ENCODE data around the gene DPP10. TPM values are rescaled to one million over a fixed set of nuclear protein-coding genes. Genes with fewer than 3 reads are reported as not detected.
"Not testable (repeated sequence)": the region's sequence is repeated elsewhere in the genome, so short reads cannot be mapped to it uniquely, and the experiment has no call there.

Gene DPP10
- total RNA-seq, 2 experiments from 2014 or later, result not detected

DNA sequence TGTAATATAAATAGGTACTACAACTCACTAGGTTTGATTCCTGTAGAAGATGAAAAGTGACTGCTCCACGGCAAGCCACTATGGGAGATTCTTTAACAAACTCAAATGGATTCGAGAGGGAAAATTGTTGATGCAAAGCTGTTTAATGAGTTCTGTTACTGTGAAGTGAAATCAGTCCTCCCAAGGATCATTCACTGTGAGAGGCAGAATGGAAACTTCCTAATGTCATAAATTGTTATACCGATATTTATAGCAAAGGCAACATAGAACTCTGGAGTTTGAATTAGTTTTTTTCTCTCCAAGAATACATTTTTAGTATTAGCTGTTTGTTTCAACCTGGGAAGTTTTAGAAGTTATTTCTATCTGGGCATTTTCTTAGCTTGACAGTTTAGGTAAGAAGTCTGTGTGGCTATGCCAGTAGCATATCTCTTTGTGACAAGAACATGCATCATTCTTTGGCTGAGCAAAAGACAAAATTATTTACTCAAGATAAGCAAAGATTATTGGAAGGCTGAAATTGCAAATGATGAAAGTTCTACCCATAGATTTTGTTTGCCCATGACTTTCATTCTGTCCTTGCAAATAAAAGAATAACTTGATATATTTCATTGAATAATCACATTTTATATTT is 979.7 kb downstream of the DPP10 start:
- no peak for ATAC-seq (ENCODE audit: low read depth)
- H3K36me3 Mint-ChIP-seq, result no peaks in the 10 kb centered on the region
- no peak overlapping the region for H3K4me3 Mint-ChIP-seq
- no peaks in the 10 kb centered on the region for H3K4me1 Mint-ChIP-seq
- H3K27me3 Mint-ChIP-seq, result no peaks in the 10 kb centered on the region
- peaks cover 4% of the 10 kb centered on the region for H3K9me3 Mint-ChIP-seq
- H3K27ac Mint-ChIP-seq, result no peak overlapping the region
- DNase-seq, result no peak
- POLR2A ChIA-PET, result no interaction called here

DNA sequence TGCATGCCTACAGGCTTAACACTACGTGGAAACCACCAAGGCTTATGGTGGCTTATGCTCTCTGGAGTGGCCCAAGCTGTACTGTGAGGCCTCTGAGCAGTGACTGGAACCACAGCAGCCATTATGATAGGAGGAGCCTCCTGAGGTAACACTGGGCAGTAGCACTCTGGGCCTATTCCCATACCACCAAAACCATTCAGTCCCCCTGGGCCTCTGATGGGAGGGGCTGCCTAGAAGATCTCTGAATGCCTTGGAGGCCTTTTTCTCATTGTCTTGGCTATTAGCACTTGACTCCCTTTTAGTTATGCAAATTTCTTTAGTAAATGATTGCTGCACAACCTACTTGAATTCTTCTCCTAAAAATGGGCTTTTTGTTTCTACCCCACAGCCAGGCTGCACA is 985.0 kb downstream of the DPP10 start:
- peaks cover 10% of the 10 kb centered on the region for H3K9me3 Mint-ChIP-seq

DNA sequence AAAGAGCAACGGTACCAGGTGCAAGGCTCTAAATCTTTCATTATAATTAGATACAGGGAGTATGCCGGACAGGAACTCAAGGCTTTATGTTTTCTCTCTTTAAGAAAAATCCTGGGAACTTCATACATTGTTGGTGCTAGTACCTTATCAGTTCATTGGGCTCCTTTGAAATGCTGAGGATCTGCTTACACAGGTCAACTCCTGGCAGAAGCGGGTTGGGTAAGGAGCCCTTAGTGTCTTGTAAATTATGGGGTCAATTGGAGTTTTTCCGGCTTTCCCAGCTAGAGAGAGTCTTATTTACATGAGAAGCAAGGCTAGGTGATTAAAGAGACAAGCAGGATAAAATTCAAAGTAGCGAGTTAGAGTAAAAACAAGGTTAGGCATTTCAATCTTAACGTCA is 998.3 kb downstream of the DPP10 start:
- H3K4me3 Mint-ChIP-seq; H3K36me3 Mint-ChIP-seq; ATAC-seq (ENCODE audit: low read depth); H3K27me3 Mint-ChIP-seq; H3K27ac Mint-ChIP-seq; POLR2A ChIA-PET; DNase-seq; H3K4me1 Mint-ChIP-seq; H3K9me3 Mint-ChIP-seq: not testable (repeated sequence)

More for the DNA sequence above, 985.0 kb downstream of the DPP10 start:
- Mint-ChIP-seq H3K36me3 (no peaks in the 10 kb centered on the region), H3K4me1 (no peaks in the 10 kb centered on the region), H3K27ac (no peak overlapping the region), H3K27me3 (no peaks in the 10 kb centered on the region), H3K4me3 (no peak overlapping the region)
- POLR2A ChIA-PET, result no interaction called here
- ATAC-seq (ENCODE audit: low read depth), result no peak
- DNase-seq, result no peak

DNA sequence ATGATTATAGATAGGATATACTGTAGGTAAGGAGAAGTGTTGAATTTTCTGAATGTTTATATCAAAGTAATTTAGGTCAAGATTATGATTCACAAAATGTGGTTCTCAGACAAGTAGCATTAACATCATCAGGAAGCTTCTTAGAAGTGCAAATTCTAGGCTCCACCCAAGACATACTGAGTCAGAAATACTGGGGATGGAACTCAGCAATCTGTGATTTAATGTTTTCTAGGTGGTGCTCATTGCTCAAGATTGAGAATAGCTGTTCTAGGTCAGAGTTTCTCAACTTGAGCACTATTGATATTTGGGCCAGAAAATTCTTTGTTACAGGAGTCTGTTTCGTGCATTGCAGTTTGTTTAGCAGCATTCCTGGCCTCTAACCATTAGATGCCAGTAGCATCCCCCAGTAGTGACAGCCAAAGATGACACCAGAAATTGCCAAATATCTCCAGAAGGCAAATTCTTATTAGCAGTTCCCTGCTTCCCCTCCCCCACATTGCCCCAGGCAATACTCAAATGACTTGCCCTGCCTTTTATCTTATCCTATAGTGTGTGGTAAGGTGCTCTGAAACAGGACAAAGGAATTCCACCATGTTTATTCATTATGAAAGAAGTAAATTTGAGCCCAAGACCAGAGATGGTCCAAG is 1001.2 kb downstream of the DPP10 start:
- H3K27me3 Mint-ChIP-seq, result no peaks in the 10 kb centered on the region
- DNase-seq (no peak), ATAC-seq (ENCODE audit: low read depth) (no peak)
- H3K9me3 Mint-ChIP-seq, result peaks cover 16% of the 10 kb centered on the region
- POLR2A ChIA-PET, result no interaction called here
- H3K36me3 Mint-ChIP-seq, result no peaks in the 10 kb centered on the region
- no peak overlapping the region for H3K27ac Mint-ChIP-seq
- H3K4me1 Mint-ChIP-seq, result no peaks in the 10 kb centered on the region
- no peak overlapping the region for H3K4me3 Mint-ChIP-seq

DNA sequence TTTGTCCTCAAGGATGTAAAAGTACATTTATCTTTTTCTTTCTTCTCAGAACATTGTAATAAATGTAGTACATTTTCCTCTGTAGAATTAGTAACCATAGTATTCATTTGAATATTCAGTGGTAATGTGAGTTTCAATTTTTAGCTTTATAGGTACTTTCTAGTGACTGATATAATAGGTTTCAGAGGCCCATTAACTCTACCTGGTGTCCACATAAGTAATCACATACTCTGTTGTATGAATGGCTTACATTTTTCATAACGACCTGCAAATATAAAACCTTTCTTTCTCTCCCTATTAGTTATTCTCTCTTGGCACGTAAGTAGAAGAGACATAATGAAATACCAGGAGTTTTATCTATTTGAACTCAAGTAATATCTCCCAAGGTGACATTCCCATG is 1017.6 kb downstream of the DPP10 start:
- H3K27me3 Mint-ChIP-seq, result no peaks in the 10 kb centered on the region
- H3K27ac Mint-ChIP-seq, result no peak overlapping the region
- POLR2A ChIA-PET, result no interaction called here
- DNase-seq (no peak), ATAC-seq (ENCODE audit: low read depth) (no peak)
- no peaks in the 10 kb centered on the region for H3K36me3 Mint-ChIP-seq
- no peak overlapping the region for H3K4me3 Mint-ChIP-seq
- H3K4me1 Mint-ChIP-seq, result no peaks in the 10 kb centered on the region
- peaks cover 1% of the 10 kb centered on the region for H3K9me3 Mint-ChIP-seq

DNA sequence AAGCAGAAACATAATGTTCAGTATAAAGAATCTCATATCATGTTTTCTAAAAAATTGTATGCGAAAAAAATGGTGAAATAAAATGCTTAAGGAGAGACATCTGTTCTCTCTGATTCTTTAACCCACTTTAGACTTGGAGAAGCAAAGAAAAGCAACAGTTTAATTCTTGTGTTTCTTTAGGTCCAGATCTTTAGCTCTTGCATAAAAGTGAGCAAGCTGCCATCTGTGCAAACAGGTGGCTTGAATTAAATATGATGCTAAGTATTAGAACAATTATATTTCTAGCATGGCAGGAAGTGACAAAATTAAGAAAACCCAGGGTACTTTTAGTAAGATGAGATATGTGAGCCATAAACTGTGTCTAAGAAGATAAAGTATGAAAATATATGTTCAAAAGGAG is 1038.3 kb downstream of the DPP10 start:
- H3K36me3 Mint-ChIP-seq, result no peaks in the 10 kb centered on the region
- ATAC-seq (ENCODE audit: low read depth), result no peak

DNA sequence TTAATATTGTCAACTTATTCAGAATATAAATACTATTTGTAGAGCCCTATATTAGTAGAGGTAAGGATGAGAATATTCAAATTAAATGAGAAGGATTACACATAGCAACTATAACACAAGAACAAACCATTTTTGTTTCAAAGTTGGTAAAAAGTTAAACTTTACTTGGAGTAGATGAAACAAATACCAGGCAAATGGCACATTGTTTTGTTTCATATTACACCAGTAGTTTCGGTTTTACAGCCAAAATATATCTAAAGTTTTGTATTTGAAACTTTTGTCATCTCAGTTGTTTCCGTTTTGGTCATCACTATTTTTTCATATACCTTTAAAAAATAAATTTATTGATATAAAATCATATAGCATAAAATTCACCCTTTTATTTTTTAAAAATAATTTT is 1039.4 kb downstream of the DPP10 start:
- H3K27ac Mint-ChIP-seq, result no peak overlapping the region
- no peak for DNase-seq
- H3K9me3 Mint-ChIP-seq, result peaks cover 9% of the 10 kb centered on the region
- no peak for ATAC-seq (ENCODE audit: low read depth)
- no peaks in the 10 kb centered on the region for H3K27me3 Mint-ChIP-seq
- no peak overlapping the region for H3K4me3 Mint-ChIP-seq
- POLR2A ChIA-PET, result no interaction called here
- H3K36me3 Mint-ChIP-seq, result no peaks in the 10 kb centered on the region
- no peaks in the 10 kb centered on the region for H3K4me1 Mint-ChIP-seq

More for the DNA sequence above, 1038.3 kb downstream of the DPP10 start:
- H3K4me3 Mint-ChIP-seq, result no peak overlapping the region
- no peaks in the 10 kb centered on the region for H3K27me3 Mint-ChIP-seq
- POLR2A ChIA-PET, result no interaction called here
- no peak overlapping the region for H3K27ac Mint-ChIP-seq
- H3K4me1 Mint-ChIP-seq, result no peaks in the 10 kb centered on the region
- H3K9me3 Mint-ChIP-seq, result peaks cover 14% of the 10 kb centered on the region
- DNase-seq, result no peak

DNA sequence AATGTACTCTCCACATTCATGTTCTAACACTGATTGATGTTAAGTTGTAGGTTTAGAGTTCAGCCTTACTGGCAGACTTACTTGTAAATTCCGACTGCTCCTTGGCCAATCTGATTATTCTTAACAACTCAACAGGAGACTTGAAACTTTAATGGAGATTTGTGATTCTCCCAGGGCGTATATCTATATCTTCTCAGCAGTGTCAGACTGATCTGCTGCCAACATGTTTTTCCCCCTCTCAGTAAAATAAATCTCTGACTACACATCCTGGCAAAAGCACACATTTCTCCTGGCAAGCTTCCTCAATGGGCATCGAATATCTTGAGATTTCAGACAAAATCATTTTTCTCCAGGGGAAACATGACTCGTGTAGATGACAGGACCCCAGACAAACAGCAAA is 1041.2 kb downstream of the DPP10 start:
- Mint-ChIP-seq H3K4me3 (no peak overlapping the region), H3K9me3 (peaks cover 9% of the 10 kb centered on the region), H3K27me3 (no peaks in the 10 kb centered on the region)

DNA sequence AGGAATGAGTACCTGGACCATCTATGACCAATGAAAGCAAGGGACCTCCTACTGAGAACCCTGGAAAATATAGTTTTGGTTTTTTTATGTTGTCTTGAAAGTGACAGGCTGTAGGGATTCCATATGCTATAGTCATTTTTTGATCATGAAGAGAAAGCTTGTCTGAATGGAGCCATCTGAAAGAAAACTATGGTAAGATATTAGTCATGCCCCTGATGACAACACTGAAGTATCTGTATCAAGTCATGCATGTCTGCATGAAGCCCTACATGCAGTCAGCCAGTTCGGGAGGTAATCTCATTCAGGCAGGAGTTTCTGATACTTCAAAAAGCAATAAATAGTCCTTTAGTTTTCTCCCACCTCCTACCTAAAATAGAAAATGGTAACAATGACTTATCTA is 1042.0 kb downstream of the DPP10 start:
- DNase-seq, result no peak
- Mint-ChIP-seq H3K4me3 (no peak overlapping the region), H3K9me3 (peaks cover 9% of the 10 kb centered on the region), H3K27ac (no peak overlapping the region), H3K4me1 (no peaks in the 10 kb centered on the region), H3K36me3 (no peaks in the 10 kb centered on the region), H3K27me3 (no peaks in the 10 kb centered on the region)
- POLR2A ChIA-PET, result no interaction called here
- ATAC-seq (ENCODE audit: low read depth), result no peak

More for the DNA sequence above, 1041.2 kb downstream of the DPP10 start:
- ATAC-seq (ENCODE audit: low read depth), result no peak
- H3K36me3 Mint-ChIP-seq, result no peaks in the 10 kb centered on the region
- DNase-seq, result no peak
- H3K27ac Mint-ChIP-seq, result no peak overlapping the region
- POLR2A ChIA-PET, result no interaction called here
- H3K4me1 Mint-ChIP-seq, result no peaks in the 10 kb centered on the region

DNA sequence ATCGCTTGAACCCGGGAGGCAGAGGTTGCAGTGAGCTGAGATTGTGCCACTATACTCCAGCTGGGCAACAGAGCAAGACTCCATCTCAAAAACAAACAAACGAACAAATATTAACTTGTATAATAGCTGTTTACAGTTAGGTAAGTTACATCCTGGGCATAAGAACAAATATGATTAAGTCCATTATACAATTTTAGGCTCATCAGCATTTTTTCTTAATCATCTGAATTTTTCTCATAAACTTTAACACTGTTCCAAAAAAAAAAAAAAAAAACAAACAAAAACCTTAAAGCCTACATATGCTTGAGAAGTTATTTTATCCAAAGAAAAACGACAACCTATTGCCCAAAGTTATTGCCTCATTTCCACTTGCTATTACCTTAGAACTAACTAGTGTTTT is 1042.5 kb downstream of the DPP10 start:
- no peaks in the 10 kb centered on the region for H3K4me1 Mint-ChIP-seq
- H3K27ac Mint-ChIP-seq, result no peak overlapping the region
- H3K27me3 Mint-ChIP-seq, result no peaks in the 10 kb centered on the region
- DNase-seq (no peak), ATAC-seq (ENCODE audit: low read depth) (no peak)
- peaks cover 10% of the 10 kb centered on the region for H3K9me3 Mint-ChIP-seq
- POLR2A ChIA-PET, result no interaction called here
- no peak overlapping the region for H3K4me3 Mint-ChIP-seq
- no peaks in the 10 kb centered on the region for H3K36me3 Mint-ChIP-seq

DNA sequence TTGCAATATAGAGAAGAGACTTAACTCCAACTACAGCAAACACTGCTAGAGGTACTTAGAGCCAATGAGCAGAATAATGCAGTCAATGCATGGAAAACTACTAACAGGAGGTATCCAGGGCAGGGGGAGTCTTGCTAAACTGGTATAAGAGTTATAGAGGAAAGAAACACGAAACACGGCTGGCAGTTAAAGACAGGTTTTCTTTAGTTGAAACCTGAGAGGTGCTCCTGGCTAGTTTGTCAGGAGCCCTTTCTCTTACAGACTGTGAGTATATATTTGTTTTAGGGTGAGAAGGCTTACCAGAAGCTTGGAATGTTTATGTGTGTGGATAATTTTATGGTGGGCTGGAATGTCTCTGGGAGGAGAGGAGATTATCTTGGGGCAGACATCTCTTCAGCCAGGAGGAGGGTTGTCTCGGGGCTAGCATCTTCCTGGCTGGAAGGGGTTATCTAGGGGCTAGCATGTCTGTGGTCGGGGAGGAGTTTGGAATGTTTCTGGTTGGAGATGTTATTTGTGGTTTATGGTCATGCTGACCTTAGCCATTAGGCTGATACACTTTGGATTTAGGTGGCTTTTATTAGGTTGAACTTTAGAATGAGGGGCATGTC is 1048.8 kb downstream of the DPP10 start:
- no peak for ATAC-seq (ENCODE audit: low read depth)
- POLR2A ChIA-PET, result no interaction called here
- no peak for DNase-seq
- H3K4me1 Mint-ChIP-seq, result no peaks in the 10 kb centered on the region
- no peaks in the 10 kb centered on the region for H3K36me3 Mint-ChIP-seq
- no peak overlapping the region for H3K27ac Mint-ChIP-seq
- no peak overlapping the region for H3K4me3 Mint-ChIP-seq
- H3K9me3 Mint-ChIP-seq, result peaks cover 3% of the 10 kb centered on the region
- no peaks in the 10 kb centered on the region for H3K27me3 Mint-ChIP-seq

DNA sequence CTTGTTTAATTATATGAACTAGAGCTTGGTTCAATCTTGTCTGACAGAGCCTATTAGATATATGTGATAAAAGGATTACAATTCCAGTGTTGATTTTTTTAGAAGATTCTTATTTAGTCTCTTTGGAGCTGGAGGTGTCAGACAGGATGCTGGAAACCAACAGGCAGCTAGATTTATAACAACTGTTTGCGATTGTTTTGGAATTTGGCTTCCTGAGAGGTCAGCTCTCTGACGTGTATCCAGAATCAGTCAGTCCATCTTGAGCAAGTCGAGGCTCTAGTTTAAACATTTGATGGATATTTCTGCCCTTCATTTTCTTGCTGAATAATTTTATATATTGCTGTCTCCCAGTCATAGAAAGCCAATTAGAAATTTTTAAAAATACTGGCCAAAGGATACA is 1062.9 kb downstream of the DPP10 start:
- ATAC-seq (ENCODE audit: low read depth) (no peak), DNase-seq (no peak)
- Mint-ChIP-seq H3K4me1 (no peaks in the 10 kb centered on the region), H3K27ac (no peak overlapping the region), H3K27me3 (no peaks in the 10 kb centered on the region), H3K36me3 (no peaks in the 10 kb centered on the region), H3K9me3 (peaks cover 1% of the 10 kb centered on the region), H3K4me3 (no peak overlapping the region)
- POLR2A ChIA-PET, result no interaction called here

DNA sequence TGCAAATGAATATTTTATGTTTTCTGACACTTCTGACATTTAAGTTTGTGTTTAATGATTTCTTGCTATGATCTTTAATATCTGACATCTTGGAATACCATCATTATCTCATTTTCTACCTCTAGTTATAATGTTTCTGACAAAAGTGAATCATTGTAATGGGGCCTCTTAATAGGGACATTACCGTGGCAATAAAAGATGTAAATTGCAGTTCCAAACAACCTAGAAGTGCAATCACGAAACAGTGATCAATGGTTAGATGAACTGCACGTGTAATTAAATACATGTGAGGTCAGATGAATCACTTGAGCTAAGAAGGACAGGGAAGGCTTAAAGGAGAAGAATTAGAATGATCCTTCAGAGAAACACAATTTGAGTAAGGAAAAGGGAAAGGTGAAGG is 1078.3 kb downstream of the DPP10 start:
- no peaks in the 10 kb centered on the region for H3K36me3 Mint-ChIP-seq
- no peak overlapping the region for H3K27ac Mint-ChIP-seq
- POLR2A ChIA-PET, result no interaction called here
- peaks cover 4% of the 10 kb centered on the region for H3K9me3 Mint-ChIP-seq
- no peaks in the 10 kb centered on the region for H3K27me3 Mint-ChIP-seq
- no peaks in the 10 kb centered on the region for H3K4me1 Mint-ChIP-seq
- DNase-seq (no peak), ATAC-seq (ENCODE audit: low read depth) (no peak)
- H3K4me3 Mint-ChIP-seq, result no peak overlapping the region

DNA sequence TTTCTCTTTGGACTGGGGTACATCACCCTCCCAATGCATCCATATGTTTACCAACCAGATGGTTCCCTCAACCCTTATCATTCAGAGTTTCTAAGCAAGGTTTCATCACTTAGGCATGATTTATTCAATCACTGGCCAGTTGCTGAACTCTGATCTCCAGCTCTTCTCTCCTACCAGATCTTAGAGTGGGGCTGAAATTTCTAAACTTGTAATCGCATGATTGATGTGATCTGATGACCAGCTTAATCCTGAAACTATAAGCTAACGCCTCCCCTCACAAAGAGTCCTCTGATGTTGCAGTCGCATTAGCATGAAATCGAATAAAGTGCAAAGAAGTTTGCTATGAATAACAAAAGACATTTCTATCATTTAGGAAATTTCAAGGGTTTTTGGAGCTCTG is 1082.0 kb downstream of the DPP10 start:
- Mint-ChIP-seq H3K27ac (no peak overlapping the region), H3K4me3 (no peak overlapping the region), H3K27me3 (no peaks in the 10 kb centered on the region), H3K36me3 (no peaks in the 10 kb centered on the region), H3K9me3 (peaks cover 4% of the 10 kb centered on the region), H3K4me1 (no peaks in the 10 kb centered on the region)
- POLR2A ChIA-PET, result no interaction called here
- no peak for ATAC-seq (ENCODE audit: low read depth)
- no peak for DNase-seq

All from activated naive CD8-positive, alpha-beta T cell treated with anti-CD3 and anti-CD28 coated beads, Interleukin-2, amount 10 ng/mL, durations not matched to agents 7 days and 5 days (primary cell).